ENCODE results near the gene PCDH1.

DNA sequence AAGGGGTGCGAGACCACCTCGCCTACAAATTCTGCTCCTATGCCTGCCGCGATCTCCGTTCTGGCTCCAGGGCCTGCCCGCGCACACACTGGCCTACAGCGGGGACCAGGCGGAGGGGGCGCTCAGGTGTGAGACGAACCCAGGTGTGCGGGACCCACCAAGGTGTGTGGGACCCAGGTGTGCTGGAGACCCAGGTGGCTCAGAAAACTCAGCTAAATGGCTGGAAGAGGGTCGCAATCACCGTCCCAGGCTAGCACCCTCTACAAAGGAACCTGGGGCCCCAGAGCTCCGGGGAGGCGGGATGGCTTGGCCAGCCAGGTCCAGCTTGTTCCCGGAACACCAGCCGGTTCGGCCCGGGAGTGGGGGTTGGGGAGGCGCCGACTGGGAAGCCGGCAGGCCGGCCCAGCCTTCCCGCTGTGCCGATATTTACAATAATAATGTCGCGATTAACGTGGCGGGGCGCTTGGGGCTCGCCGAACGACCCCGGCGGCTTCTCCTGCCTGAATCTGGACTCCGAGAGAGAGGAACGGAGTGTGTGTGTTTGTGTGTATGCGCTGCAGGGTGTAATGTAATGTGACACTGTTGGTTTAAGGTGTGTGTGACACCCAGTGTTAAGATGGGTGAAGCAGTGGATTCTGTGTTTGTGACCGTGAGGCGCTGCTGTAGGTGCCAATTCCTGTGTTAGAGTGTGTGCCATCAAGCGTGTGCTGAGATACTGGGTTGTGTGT lies 1.4 kb downstream of the PCDH1 start:
- TF ChIP-seq, protein P1, sequence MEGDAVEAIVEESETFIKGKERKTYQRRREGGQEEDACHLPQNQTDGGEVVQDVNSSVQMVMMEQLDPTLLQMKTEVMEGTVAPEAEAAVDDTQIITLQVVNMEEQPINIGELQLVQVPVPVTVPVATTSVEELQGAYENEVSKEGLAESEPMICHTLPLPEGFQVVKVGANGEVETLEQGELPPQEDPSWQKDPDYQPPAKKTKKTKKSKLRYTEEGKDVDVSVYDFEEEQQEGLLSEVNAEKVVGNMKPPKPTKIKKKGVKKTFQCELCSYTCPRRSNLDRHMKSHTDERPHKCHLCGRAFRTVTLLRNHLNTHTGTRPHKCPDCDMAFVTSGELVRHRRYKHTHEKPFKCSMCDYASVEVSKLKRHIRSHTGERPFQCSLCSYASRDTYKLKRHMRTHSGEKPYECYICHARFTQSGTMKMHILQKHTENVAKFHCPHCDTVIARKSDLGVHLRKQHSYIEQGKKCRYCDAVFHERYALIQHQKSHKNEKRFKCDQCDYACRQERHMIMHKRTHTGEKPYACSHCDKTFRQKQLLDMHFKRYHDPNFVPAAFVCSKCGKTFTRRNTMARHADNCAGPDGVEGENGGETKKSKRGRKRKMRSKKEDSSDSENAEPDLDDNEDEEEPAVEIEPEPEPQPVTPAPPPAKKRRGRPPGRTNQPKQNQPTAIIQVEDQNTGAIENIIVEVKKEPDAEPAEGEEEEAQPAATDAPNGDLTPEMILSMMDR (conservative IDR thresholded peaks at IDR 0.05 in 1 of 2, IDR thresholded peaks at IDR 0.05 in 1 of 2; ENCODE audit: extremely low read depth in 1 of 2, insufficient read depth in 1 of 2, low read depth in 1 of 2, low read length in 2 of 2), result no peak
- TF ChIP-seq EZH2 (IDR thresholded peaks at IDR 0.05; ENCODE audit: borderline replicate concordance, low read length), result no peak
